Aorta (tissue), 5 donors: ENCODE measurements around the gene NEU2. TPM values are rescaled to one million over a fixed set of nuclear protein-coding genes. Genes with fewer than 3 reads are reported as not detected.
"Not testable (repeated sequence)": the region's sequence is repeated elsewhere in the genome, so short reads cannot be mapped to it uniquely, and the experiment has no call there.

Experiments
- ATAC-seq: fragments of 200-7000 bp; cut with Tn5 transposase; one replicate; pipeline ENCODE4 v1.9.1; 2022; ENCODE audit warnings: moderate library complexity; ENCODE audit not compliant: low FRiP score
- DNase-seq, 2 donors: peaks; one replicate each; pipeline ENCODE4 v3.0.0-alpha.2; 2020
- H3K27ac ChIP-seq, 2 donors: one replicate each; pipeline ENCODE4 v1.5.1; 2013; ENCODE audit warnings: low read length in 2 of 2, mild to moderate bottlenecking in 2 of 2, moderate library complexity in 2 of 2, control low read depth in 1 of 2, inconsistent platforms in 1 of 2, low read depth in 1 of 2
- H3K27me3 ChIP-seq, 2 donors: one replicate each; pipeline ENCODE4 v1.6.1; 2013; ENCODE audit warnings: control low read depth in 1 of 2, low read length in 1 of 2, mild to moderate bottlenecking in 1 of 2, moderate library complexity in 1 of 2; ENCODE audit not compliant: insufficient read depth in 2 of 2, control insufficient read depth in 1 of 2
- H3K36me3 ChIP-seq, 2 donors: one replicate each; pipeline ENCODE4 v1.6.1; 2013; ENCODE audit warnings: control low read depth in 1 of 2, low read length in 1 of 2, mild to moderate bottlenecking in 1 of 2; ENCODE audit not compliant: insufficient read depth in 2 of 2, control insufficient read depth in 1 of 2
- H3K4me1 ChIP-seq, 2 donors: one replicate each; pipeline ENCODE4 v1.6.1; 2013; ENCODE audit warnings: low read length in 2 of 2, control low read depth in 1 of 2, mild to moderate bottlenecking in 1 of 2, moderate library complexity in 1 of 2; ENCODE audit not compliant: insufficient read depth in 2 of 2, control insufficient read depth in 1 of 2
- H3K4me3 ChIP-seq, 2 donors: one replicate each; pipeline ENCODE4 v1.5.1; 2013; ENCODE audit warnings: low read length in 2 of 2, control low read depth in 1 of 2, mild to moderate bottlenecking in 1 of 2
- H3K9me3 ChIP-seq: one replicate; pipeline ENCODE4 v1.6.1; 2013; ENCODE audit warnings: mild to moderate bottlenecking, low read length; ENCODE audit not compliant: control insufficient read depth
- WGBS, 2 donors: extraction: QIAGEN DNeasy Blood & Tissue Kit; methylation state at CpG; one replicate each; pipeline ENCODE4 v1.1.7; 2013; 5-methylcytosine and 5-hydroxymethylcytosine counted together
- intact Hi-C, 2 donors: fragments of 100-400 bp; cut with DNase I; formaldehyde crosslinking; loops; one replicate each; pipeline versions ENCODE4 v1.14.2 to v1.15.0; 2022
- polyA plus RNA-seq, 2 donors: library from polyadenylated mRNA; stranded (reverse); fragments of 200-250 nt; gene quantifications; one replicate each; pipeline ENCODE4 v1.2.3, GENCODE V29; 2013
- total RNA-seq, 2 donors: library from RNA; stranded (reverse); fragmentation: NEBNext Ultra II Directional; extraction: Animal tissue kit (Norgen Biotek cat#: 25700); gene quantifications; one replicate each; pipeline ENCODE4 v1.2.1, GENCODE V29; 2021
- donor health status: healthy with polysubstance abuse.
- donor health status: Bipolar disorder and iron deficiency.
- donor health status: DM: no; HTN: no; CAD: no.
- donor health status: DM: no; HTN: no; CAD: no.
- donor health status: DM: yes; HTN: yes; CAD: no.

The NEU2 gene
- total and polyA plus RNA-seq, 4 donors, result not detected

DNA sequence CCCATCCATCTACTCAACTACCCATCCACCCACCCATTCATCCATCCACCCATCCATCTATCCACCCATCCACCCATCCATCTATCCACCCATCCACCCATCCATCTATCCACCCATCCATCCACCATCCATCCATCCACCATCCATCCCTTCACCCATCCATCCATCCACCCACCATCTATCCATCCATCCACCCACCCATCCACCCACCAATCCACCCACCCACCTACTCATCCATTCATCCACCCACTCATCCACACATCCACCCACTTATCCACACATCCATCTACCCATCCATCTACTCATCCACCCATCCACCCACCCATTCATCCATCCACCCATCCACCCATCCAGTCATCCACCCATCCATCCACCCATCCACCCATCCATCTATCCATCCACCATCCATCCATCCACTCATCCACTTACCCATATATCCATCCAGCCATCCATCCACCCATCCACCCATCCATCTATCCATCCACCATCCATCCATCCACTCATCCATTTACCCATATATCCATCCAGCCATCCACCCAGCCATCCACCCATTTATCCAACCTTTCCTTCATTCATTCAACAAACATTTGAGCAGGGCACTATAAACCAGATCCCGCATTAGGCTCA, 17.3 kb upstream of the NEU2 start:
- no peaks in the 10 kb centered on the region for H3K9me3 ChIP-seq
- H3K36me3 ChIP-seq, result no peaks in the 10 kb centered on the region
- intact Hi-C loops, result no loop called here
- WGBS, 2 donors, result 98 to 100% methylated on average over 1 of the region's 1 CpG
- no peak for ATAC-seq
- H3K4me1 ChIP-seq, result no peaks in the 10 kb centered on the region
- H3K27ac ChIP-seq, result no peak overlapping the region
- H3K4me3 ChIP-seq, result no peak overlapping the region
- H3K27me3 ChIP-seq, result no peaks in the 10 kb centered on the region
- DNase-seq, result peak in 1 of 2 donors; percentile 2

DNA sequence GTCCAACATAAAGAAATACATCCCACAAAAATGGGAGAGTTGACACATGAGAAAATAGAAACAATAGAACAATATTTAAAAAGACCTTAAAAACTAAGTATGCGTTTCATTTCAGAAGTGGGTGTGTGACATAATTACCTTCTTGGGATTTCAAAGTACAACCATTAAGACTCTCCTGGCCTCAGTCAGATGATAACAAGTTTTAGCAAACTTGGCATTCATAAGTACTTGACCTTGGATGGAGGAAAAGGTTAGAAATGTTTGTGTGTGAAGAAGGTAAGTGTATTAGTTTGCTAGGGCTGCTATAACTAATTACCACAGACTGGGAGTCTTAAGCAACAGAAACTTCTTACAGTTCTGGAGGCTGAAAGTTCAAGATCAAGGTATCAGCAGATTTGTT, 14.5 kb upstream of the NEU2 start:
- no peak overlapping the region for H3K27ac ChIP-seq
- H3K9me3 ChIP-seq, result no peaks in the 10 kb centered on the region
- H3K4me1 ChIP-seq, result no peaks in the 10 kb centered on the region
- H3K36me3 ChIP-seq, result no peaks in the 10 kb centered on the region
- no peak for DNase-seq
- ATAC-seq, result no peak
- H3K27me3 ChIP-seq, result no peaks in the 10 kb centered on the region
- WGBS, 2 donors, result 92 to 97% methylated on average over 1 of the region's 1 CpG
- intact Hi-C loops, result no loop called here
- no peak overlapping the region for H3K4me3 ChIP-seq

DNA sequence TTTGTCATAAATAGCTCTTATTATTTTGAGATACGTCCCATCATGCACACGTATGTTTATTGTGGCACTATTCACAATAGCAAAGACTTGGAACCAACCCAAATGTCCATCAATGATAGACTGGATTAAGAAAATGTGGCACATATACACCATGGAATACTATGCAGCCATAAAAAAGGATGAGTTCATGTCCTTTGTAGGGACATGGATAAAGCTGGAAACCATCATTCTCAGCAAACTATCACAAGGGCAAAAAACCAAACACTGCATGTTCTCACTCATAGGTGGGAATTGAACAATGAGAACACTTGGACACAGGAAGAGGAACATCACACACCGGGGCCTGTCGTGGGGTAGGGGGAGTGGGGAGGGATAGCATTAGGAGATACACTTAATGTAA, 12.9 kb upstream of the NEU2 start:
- H3K27me3 ChIP-seq, ATAC-seq, H3K4me3 ChIP-seq, H3K36me3 ChIP-seq, intact Hi-C loops, H3K4me1 ChIP-seq, H3K9me3 ChIP-seq, H3K27ac ChIP-seq: not testable (repeated sequence)
- DNase-seq, result peak in 1 of 2 donors; percentile 8
- 80 to 83% methylated on average over 4 of the region's 4 CpGs for WGBS, 2 donors

DNA sequence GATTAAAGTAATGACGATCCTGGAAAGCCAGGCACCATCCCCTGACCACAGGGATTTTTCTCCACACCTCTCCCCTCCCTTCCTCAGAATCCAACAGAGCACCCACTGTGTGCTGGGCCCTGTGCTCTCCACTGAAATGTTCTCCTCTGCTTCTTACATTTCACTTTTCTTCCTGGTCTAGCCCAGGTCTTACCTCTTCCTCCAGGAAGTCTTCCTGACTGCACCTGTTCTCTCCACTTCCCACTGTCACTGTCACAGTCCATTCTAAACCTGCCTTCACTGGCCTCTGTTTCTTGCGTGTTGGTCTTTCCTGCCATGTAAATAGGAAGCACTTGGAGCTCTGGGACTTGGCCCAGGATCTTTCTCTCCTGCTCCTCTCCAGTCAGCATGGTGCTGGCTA, 12.0 kb upstream of the NEU2 start:
- DNase-seq, result peak in 1 of 2 donors; percentile 4
- WGBS, 2 donors, result 86 to 91% methylated on average over 2 of the region's 2 CpGs
- Histone ChIP-seq H3K9me3 (no peaks in the 10 kb centered on the region), H3K36me3 (no peaks in the 10 kb centered on the region), H3K27ac (no peak overlapping the region), H3K4me3 (no peak overlapping the region), H3K27me3 (no peaks in the 10 kb centered on the region), H3K4me1 (no peaks in the 10 kb centered on the region)
- intact Hi-C loops, result no loop called here
- ATAC-seq, result no peak

DNA sequence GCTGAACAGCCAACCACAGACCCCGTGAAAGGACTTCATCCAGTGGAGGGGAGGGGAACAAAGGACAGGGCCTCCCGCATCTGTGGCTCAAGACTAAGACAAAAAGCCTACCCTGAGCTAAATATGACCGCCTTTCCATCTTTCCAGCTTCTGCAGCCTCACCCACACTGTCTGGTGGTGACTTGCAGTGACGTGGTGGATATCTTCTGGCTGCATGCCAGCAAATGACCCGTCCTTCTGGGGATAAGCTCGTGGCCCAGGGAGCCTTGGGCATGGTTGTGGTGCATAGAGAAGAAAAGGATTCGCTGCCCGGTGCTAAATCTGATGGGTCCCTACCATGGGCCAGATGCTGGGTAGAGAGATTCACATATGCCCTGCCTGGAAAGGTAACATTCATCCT, 10.7 kb upstream of the NEU2 start:
- H3K36me3 ChIP-seq, result no peaks in the 10 kb centered on the region
- ATAC-seq (no peak), DNase-seq (peak in 1 of 2 donors; percentile 54)
- intact Hi-C loops, result no loop called here
- 65 to 69% methylated on average over 8 of the region's 8 CpGs for WGBS, 2 donors
- H3K27me3 ChIP-seq, result no peaks in the 10 kb centered on the region
- no peaks in the 10 kb centered on the region for H3K9me3 ChIP-seq
- H3K27ac ChIP-seq, result no peak overlapping the region
- no peak overlapping the region for H3K4me3 ChIP-seq
- H3K4me1 ChIP-seq, result peaks cover 0 to 3% of the 10 kb centered on the region in 2 donors

DNA sequence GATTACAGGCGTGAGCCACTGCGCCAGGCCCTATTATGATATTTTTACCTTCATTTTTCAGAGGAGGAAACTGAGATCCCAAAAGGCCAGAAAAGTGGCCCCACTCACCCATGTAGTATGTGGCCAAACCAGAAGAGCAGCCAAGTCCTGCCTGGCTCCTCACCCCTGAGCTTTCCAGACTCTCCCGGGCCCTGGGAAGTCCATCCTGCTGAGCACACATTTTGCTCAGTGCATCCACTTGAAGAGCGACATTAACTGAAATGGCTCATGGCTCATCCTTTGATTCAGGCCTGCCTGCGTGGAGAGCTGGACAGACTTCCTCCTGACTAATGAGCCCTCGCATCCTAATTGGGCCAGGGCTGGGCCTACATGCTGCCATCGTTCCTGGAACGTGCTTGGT, 9.9 kb upstream of the NEU2 start:
- Histone ChIP-seq H3K36me3 (no peaks in the 10 kb centered on the region), H3K4me1 (peaks cover 0 to 3% of the 10 kb centered on the region in 2 donors), H3K27me3 (no peaks in the 10 kb centered on the region), H3K27ac (no peak overlapping the region), H3K4me3 (no peak overlapping the region), H3K9me3 (no peaks in the 10 kb centered on the region)
- DNase-seq (peak in 1 of 2 donors; percentile 57), ATAC-seq (no peak)
- WGBS, 2 donors, result 89 to 91% methylated on average over 8 of the region's 8 CpGs
- intact Hi-C loops, result no loop called here

DNA sequence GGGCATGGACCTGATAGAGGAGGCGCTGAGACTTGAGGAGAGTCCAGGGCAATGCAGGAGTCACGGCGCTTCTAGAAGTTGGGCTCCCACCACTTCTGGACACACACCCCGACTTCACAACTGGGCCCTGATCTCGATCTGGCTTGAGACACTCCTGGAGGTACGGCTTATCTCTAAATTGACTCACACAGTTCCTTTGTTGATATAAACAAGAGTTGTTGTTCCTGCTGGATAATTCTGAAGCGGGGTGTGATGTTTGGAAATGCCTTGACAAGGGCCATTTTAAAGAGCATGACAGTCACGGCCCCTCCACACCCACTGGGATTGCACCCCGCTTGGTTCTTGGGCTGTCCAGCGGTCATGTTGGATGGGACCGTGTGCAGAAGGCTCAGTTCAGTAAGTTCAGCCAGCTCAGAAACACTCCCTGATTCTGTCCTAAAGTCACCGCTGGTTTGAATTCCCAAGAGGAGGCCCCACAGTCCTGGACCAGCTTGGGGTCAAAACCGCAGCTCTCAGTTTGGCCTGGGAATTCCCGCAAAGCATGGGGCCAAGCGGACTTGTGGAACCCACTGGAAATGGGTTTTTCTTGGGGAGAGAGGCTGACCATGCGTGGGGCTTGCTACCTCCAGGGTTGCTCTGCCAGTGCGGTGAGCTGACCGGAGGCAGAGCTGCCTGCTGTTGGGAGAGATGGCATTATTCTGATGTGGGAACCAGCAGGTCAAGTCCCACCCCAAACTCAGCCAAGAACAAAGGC, 9.3 kb upstream of the NEU2 start:
- Histone ChIP-seq H3K36me3 (no peaks in the 10 kb centered on the region), H3K27ac (no peak overlapping the region), H3K4me3 (no peak overlapping the region), H3K9me3 (no peaks in the 10 kb centered on the region), H3K4me1 (peaks cover 0 to 3% of the 10 kb centered on the region in 2 donors), H3K27me3 (no peaks in the 10 kb centered on the region)
- ATAC-seq (no peak), DNase-seq (peak in 1 of 2 donors; percentile 46)
- intact Hi-C loops, result no loop called here
- WGBS, 2 donors, result 96% methylated on average over 18 of the region's 18 CpGs

DNA sequence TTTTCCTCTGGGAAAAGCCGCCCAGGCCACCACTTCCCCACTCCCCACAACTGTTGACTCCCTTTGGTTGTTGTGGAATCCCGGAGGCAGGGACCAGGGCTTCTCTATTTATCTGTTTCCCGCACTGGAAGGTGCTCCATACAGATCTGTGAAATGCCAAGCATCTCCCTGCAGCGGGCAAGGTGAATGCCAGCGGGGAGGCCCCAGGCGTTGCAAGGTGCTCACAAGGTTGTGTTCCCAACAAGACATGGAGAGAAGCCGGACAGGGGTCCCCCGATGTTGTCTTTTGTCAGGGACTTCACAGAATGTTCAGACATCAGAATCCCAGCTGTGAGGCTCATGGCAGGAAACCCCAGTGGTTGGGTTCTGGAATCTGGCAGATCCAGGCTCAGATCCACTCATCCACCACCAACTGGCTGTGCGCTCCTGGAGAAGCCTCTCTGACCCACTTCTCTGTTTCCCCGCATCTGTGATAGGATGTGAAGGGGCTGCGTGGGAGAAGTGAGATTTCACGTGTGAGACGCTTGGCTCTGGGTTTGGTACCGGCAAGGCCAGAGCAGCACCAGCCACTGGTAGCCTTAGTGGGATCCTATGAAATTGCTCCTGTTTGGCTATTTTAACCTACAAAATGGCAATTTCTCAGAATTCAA, 8.6 kb upstream of the NEU2 start:
- no peak for ATAC-seq
- 94 to 96% methylated on average over 14 of the region's 14 CpGs for WGBS, 2 donors
- Histone ChIP-seq H3K27me3 (no peaks in the 10 kb centered on the region), H3K9me3 (no peaks in the 10 kb centered on the region), H3K27ac (no peak overlapping the region), H3K4me1 (peaks cover 0 to 3% of the 10 kb centered on the region in 2 donors), H3K36me3 (no peaks in the 10 kb centered on the region), H3K4me3 (no peak overlapping the region)
- peak in 1 of 2 donors; percentile 50 for DNase-seq
- intact Hi-C loops, result no loop called here
